A549 (cell line): ENCODE measurements around the gene ALPK3. TPM values are rescaled to one million over a fixed set of nuclear protein-coding genes. Genes with fewer than 3 reads are reported as not detected.

Source experiments
- ATAC-seq, 2 experiments: fragments of 200-7000 bp in 1 of 2; fragments of >200 bp in 1 of 2; cut with Nextera tagmentation in 1 of 2; cut with Tn5 transposase in 1 of 2; 3 replicates each; pipeline versions ENCODE4 v1.8.0 to v1.9.1; 2018 to 2020; ENCODE audit warnings: mild to moderate bottlenecking in 1 of 2, moderate library complexity in 1 of 2
- CTCF ChIA-PET: fragments of 300-600 bp; sonication (Branson Sonifier 250); formaldehyde crosslinking; extraction: SDS; loops from one replicate; lab custom pipeline; 2021; ENCODE audit warnings: antibody characterized with exemption, inconsistent platforms; lab: Yijun Ruan, JAX
- POLR2A ChIA-PET: fragments of 350-600 bp; formaldehyde crosslinking; extraction: SDS; loops from one replicate; lab custom pipeline; 2021; ENCODE audit warnings: antibody characterized with exemption, inconsistent platforms; lab: Yijun Ruan, JAX
- DNase-seq, 2 experiments: peaks; one replicate each; pipeline versions ENCODE4 v3.0.0 to v3.0.0-alpha.2; 2011 to 2016; ENCODE audit warnings: low read depth in 1 of 2, low spot score in 1 of 2
- FAIRE-seq: peaks from 2 replicates; lab custom pipeline; 2011; peaks lifted over from hg19 to GRCh38; lab: Jason Lieb, UNC
- H3K27ac ChIP-seq, 2 experiments: fragments of >200 bp; sonication (Bioruptor Twin); formaldehyde crosslinking; 3 replicates each; pipeline ENCODE4 v1.5.1; 2016 to 2017
- H3K4me1 ChIP-seq: fragments of >200 bp; sonication (Bioruptor Twin); formaldehyde crosslinking; 3 replicates; pipeline ENCODE4 v1.6.1; 2016
- H3K4me2 ChIP-seq: fragments of >200 bp; sonication (Bioruptor Twin); formaldehyde crosslinking; 3 replicates; pipeline ENCODE4 v1.6.1; 2016
- H3K4me3 ChIP-seq: fragments of >200 bp; sonication (Bioruptor Twin); formaldehyde crosslinking; 3 replicates; pipeline ENCODE4 v1.5.1; 2016
- H3K9me3 ChIP-seq: fragments of >200 bp; sonication (Bioruptor Twin); formaldehyde crosslinking; 3 replicates; pipeline ENCODE4 v1.6.1; 2016
- CBX2 ChIP-seq: fragments of 200-600 bp; sonication (generic); IDR thresholded peaks from 2 replicates; pipeline ENCODE4 v1.6.1; 2016; ENCODE audit warnings: low read depth, mild to moderate bottlenecking, borderline replicate concordance
- CHD2 ChIP-seq: fragments of 150-350 bp; IDR thresholded peaks from 2 replicates; pipeline ENCODE4 v1.6.1; 2014; ENCODE audit warnings: low read length; ENCODE audit not compliant: partially characterized antibody
- EHF ChIP-seq: fragments of 250-450 bp; sonication (Bioruptor Pico); IDR thresholded peaks from 2 replicates; pipeline ENCODE4 v1.5.0; 2020; ENCODE audit warnings: mild to moderate bottlenecking
- EP300 ChIP-seq, 2 experiments: fragments of >200 bp; sonication (Bioruptor Twin); formaldehyde crosslinking; IDR thresholded peaks; 2 replicates in 1 of 2; 3 replicates in 1 of 2; pipeline ENCODE4 v1.6.1; 2016 to 2017
- ESRRA ChIP-seq: fragments of 150-350 bp; IDR thresholded peaks from 2 replicates; pipeline ENCODE4 v1.6.1; 2014; ENCODE audit warnings: mild to moderate bottlenecking, low read length, borderline replicate concordance
- GATA3 ChIP-seq: IDR thresholded peaks from 2 replicates; pipeline ENCODE4 v1.6.1; 2012; ENCODE audit warnings: borderline replicate concordance
- HMGXB4 ChIP-seq: fragments of 250-450 bp; sonication (Bioruptor Pico); IDR thresholded peaks from 2 replicates; pipeline ENCODE4 v1.5.0; 2021; ENCODE audit warnings: mild to moderate bottlenecking, moderate library complexity, borderline replicate concordance
- HOXB13 ChIP-seq: fragments of 250-450 bp; sonication (Bioruptor Pico); IDR thresholded peaks from 2 replicates; pipeline ENCODE4 v1.5.0; 2020; ENCODE audit warnings: low read depth, mild to moderate bottlenecking, moderate library complexity
- JUNB ChIP-seq: fragments of >200 bp; sonication (Bioruptor Twin); formaldehyde crosslinking; IDR thresholded peaks from 2 replicates; pipeline ENCODE4 v1.6.1; 2016
- MAFK ChIP-seq: fragments of 450-650 bp; IDR thresholded peaks from 2 replicates; pipeline ENCODE4 v1.6.1; 2014; ENCODE audit not compliant: partially characterized antibody
- MYC ChIP-seq: IDR thresholded peaks from 2 replicates; pipeline ENCODE4 v1.6.1; 2012; ENCODE audit warnings: mild to moderate bottlenecking, inconsistent platforms, low read length, improper control_type of control experiment, borderline replicate concordance
- PHF8 ChIP-seq: fragments of 200-600 bp; sonication (generic); IDR thresholded peaks from 2 replicates; pipeline ENCODE4 v1.6.1; 2016; ENCODE audit warnings: low read depth, mild to moderate bottlenecking, antibody characterized with exemption, moderate library complexity, borderline replicate concordance
- POLR2A ChIP-seq: IDR thresholded peaks from 2 replicates; pipeline ENCODE4 v1.6.1; 2012; ENCODE audit warnings: mild to moderate bottlenecking, low read length
- RNF2 ChIP-seq: fragments of 200-600 bp; sonication (generic); IDR thresholded peaks from 2 replicates; pipeline ENCODE4 v1.6.1; 2016; ENCODE audit warnings: low read depth, mild to moderate bottlenecking, antibody characterized with exemption, moderate library complexity, borderline replicate concordance
- SMC3 ChIP-seq: fragments of >200 bp; sonication (Bioruptor Twin); formaldehyde crosslinking; IDR thresholded peaks from 3 replicates; pipeline ENCODE4 v1.6.1; 2018; ENCODE audit warnings: inconsistent platforms
- TP53 ChIP-seq: fragments of 250-450 bp; sonication (Bioruptor Pico); IDR thresholded peaks from 2 replicates; pipeline ENCODE4 v1.5.0; 2021; ENCODE audit warnings: mild to moderate bottlenecking, moderate library complexity
- ZNF302 ChIP-seq: fragments of 250-450 bp; sonication (Bioruptor Pico); IDR thresholded peaks from 2 replicates; pipeline ENCODE4 v1.9.0; 2021; ENCODE audit warnings: inconsistent platforms, mild to moderate bottlenecking, moderate library complexity
- WGBS: methylation state at CpG from one replicate; pipeline ENCODE4 v1.1.6; 2017; ENCODE audit errors: missing lambda C conversion rate; 5-methylcytosine and 5-hydroxymethylcytosine counted together
- polyA plus RNA-seq, 4 experiments: library from polyadenylated mRNA; depleted of rRNA in 3 of 4; stranded (reverse); fragments of >200 nt; fragmentation: RNase III in 1 of 4; extraction: RNeasy Plus Mini Kit Qiagen cat#74134 plus additional on column Dnase treatment in 1 of 4; gene quantifications; 2 replicates in 3 of 4; 3 replicates in 1 of 4; pipeline ENCODE4 v1.2.3, GENCODE V29; 2011 to 2017
- TF ChIP-seq, protein P1 (sequence below): fragments of >200 bp; sonication (Bioruptor Twin); formaldehyde crosslinking; IDR thresholded peaks from 3 replicates; pipeline ENCODE4 v1.6.1; 2016
- TF ChIP-seq, protein P2 (sequence below): fragments of 150-350 bp; IDR thresholded peaks from 2 replicates; pipeline ENCODE4 v1.6.1; 2014; ENCODE audit warnings: low read depth, mild to moderate bottlenecking, low read length
- TF ChIP-seq, protein P3 (sequence below): fragments of >200 bp; sonication (Bioruptor Twin); formaldehyde crosslinking; IDR thresholded peaks from 3 replicates; pipeline ENCODE4 v1.5.1; 2016

ALPK3 gene
- polyA plus RNA-seq, 2 of the 4 experiments (the other 2 are of a cell fraction) = 0.26 to 0.30 TPM

DNA sequence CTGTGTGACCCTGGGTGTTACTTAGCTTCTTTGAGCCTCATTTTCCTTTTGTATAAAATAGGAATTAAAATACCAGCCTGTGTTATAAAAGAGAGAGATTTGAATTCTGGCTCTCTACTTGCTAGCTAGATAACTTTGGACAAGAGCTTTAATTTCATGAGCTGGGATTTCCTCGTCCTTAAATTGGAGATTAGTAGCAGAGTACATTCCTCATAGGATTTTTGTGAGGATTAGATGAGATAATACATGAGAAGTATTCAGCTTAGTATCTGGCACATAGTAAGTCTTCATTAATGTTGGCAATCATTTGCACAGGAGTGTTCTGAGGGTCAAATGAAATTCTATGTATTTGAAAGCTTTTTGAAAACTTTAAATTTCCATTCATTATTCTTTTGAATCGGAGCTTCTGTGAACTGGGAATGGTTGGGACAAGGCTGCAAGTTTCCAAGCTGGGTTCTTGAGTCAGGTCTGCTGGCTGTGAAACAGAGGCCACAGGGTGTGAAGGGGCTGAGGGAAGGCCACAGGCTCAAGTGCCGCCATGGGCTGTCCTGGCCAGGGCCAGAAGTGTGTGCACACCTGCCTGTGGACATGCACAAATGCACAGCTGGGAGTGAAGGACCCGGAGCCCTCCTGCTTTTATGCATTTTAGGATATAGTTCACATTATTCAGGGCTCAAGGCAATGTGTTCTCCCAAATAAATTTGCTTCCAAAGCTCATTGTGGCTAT, 17.2 kb downstream of the ALPK3 start:
- TF ChIP-seq ZNF302 (CRISPR knock-in tag) (no peak), PHF8 (no peak), EHF (no peak), RNF2 (no peak), GATA3 (no peak), MYC (no peak), EP300 (IDR thresholded peaks at IDR 0.05) (no peak), SMC3 (no peak), TP53 (CRISPR knock-in tag) (no peak), MAFK (no peak), POLR2A (no peak), ESRRA (no peak), CHD2 (no peak), CBX2 (no peak), HMGXB4 (CRISPR knock-in tag) (no peak), JUNB (no peak), HOXB13 (CRISPR knock-in tag) (no peak)
- TF ChIP-seq, protein P1, sequence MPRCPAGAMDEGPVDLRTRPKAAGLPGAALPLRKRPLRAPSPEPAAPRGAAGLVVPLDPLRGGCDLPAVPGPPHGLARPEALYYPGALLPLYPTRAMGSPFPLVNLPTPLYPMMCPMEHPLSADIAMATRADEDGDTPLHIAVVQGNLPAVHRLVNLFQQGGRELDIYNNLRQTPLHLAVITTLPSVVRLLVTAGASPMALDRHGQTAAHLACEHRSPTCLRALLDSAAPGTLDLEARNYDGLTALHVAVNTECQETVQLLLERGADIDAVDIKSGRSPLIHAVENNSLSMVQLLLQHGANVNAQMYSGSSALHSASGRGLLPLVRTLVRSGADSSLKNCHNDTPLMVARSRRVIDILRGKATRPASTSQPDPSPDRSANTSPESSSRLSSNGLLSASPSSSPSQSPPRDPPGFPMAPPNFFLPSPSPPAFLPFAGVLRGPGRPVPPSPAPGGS = no peak
- TF ChIP-seq, protein P2, sequence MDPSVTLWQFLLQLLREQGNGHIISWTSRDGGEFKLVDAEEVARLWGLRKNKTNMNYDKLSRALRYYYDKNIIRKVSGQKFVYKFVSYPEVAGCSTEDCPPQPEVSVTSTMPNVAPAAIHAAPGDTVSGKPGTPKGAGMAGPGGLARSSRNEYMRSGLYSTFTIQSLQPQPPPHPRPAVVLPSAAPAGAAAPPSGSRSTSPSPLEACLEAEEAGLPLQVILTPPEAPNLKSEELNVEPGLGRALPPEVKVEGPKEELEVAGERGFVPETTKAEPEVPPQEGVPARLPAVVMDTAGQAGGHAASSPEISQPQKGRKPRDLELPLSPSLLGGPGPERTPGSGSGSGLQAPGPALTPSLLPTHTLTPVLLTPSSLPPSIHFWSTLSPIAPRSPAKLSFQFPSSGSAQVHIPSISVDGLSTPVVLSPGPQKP = no peak
- TF ChIP-seq, protein P3, sequence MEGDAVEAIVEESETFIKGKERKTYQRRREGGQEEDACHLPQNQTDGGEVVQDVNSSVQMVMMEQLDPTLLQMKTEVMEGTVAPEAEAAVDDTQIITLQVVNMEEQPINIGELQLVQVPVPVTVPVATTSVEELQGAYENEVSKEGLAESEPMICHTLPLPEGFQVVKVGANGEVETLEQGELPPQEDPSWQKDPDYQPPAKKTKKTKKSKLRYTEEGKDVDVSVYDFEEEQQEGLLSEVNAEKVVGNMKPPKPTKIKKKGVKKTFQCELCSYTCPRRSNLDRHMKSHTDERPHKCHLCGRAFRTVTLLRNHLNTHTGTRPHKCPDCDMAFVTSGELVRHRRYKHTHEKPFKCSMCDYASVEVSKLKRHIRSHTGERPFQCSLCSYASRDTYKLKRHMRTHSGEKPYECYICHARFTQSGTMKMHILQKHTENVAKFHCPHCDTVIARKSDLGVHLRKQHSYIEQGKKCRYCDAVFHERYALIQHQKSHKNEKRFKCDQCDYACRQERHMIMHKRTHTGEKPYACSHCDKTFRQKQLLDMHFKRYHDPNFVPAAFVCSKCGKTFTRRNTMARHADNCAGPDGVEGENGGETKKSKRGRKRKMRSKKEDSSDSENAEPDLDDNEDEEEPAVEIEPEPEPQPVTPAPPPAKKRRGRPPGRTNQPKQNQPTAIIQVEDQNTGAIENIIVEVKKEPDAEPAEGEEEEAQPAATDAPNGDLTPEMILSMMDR = no peak
- no peak for FAIRE-seq
- 74% methylated on average over 4 of the region's 4 CpGs for WGBS
- CTCF ChIA-PET = interaction anchor here (0.6 to 3.2 kb wide), 8 partner anchors 9 to 94 kb away, joined by 3 to 13 read pairs (median 4); no protein-coding TSS in a partner anchor
- H3K4me1 ChIP-seq = peaks cover 14% of the 10 kb centered on the region
- no peaks in the 10 kb centered on the region for H3K9me3 ChIP-seq
- no peak for ATAC-seq
- POLR2A ChIA-PET = no interaction called here
- no peak overlapping the region; a peak in 1 of 6 replicates for H3K27ac ChIP-seq
- H3K4me2 ChIP-seq = no peak overlapping the region
- H3K4me3 ChIP-seq = no peak overlapping the region
- no peak for DNase-seq

DNA sequence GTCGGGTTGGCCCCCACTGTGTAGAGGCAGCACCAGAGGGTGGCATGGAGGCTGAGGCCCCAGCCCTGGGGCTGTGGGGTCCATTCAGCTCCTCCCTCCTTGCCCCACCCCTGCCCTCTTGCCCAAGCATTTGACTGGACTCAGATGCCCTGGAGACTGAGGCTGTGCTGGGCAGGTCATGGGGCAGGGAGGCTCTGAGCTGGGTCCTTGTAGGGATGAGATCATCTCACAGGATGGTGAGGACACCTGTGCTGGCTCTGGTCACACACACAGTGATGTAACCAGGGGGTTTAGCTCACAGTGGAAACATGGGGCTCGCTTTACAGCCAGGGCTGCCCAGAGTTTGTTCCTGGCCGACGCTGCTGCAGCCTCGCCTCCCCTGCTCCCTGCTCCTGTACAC, 17.8 kb downstream of the ALPK3 start:
- Histone ChIP-seq H3K4me3 (no peak overlapping the region), H3K4me2 (no peak overlapping the region), H3K9me3 (no peaks in the 10 kb centered on the region), H3K27ac (no peak overlapping the region), H3K4me1 (peaks cover 14% of the 10 kb centered on the region)
- DNase-seq = no peak
- 94% methylated on average over 5 of the region's 5 CpGs for WGBS
- ChIA-PET POLR2A (no interaction called here), CTCF (interaction anchor here (1.0 to 3.2 kb wide), 7 partner anchors 9 to 93 kb away, joined by 3 to 13 read pairs (median 4); no protein-coding TSS in a partner anchor)
- ATAC-seq = no peak
- no peak for FAIRE-seq
- TF ChIP-seq HMGXB4 (CRISPR knock-in tag) = no peak
- 0 out of 2 replicates have a peak, but pooled peaks have one; percentile 15 for TF ChIP-seq POLR2A
